Activated CD8-positive, alpha-beta memory T cell treated with anti-CD3 and anti-CD28 coated beads, Interleukin-2, amount 50 U/mL, for 1 hour (primary cell): Measurements from ENCODE around the gene FBXW9.
"Not testable (repeated sequence)": the region's sequence is repeated elsewhere in the genome, so short reads cannot be mapped to it uniquely, and the experiment has no call there.

Experiments
- DNase-seq: peaks from one replicate; pipeline ENCODE4 v3.0.0-alpha.2; 2020; ENCODE audit errors: extremely low read depth

FBXW9 gene

GRCh38 chr19:12715102-12715501, 18.7 kb upstream of the FBXW9 start:
- no peak for DNase-seq

DNA sequence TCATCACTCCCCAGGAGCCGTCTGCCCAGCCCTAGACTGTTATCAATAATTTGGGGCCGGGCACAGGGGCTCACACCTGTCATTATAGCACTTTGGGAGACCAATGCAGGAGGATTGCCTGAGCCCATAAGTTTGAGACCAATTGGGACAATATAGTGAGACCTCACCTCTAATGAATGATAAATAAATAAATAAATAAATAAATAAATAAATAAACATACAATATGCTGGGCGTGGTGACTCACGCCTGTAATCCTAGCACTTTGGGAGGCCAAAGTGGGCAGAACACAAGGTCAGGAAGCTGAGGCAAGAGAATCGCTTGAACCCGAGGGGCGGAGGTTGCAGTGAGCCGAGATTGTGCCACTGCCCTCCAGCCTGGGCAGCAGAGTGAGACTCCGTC, 16.9 kb upstream of the FBXW9 start:
- not testable (repeated sequence) for DNase-seq

- not testable (repeated sequence) for DNase-seq
Measured at GRCh38 chr19:12712077-12712476, 15.6 kb upstream of the FBXW9 start.

DNA sequence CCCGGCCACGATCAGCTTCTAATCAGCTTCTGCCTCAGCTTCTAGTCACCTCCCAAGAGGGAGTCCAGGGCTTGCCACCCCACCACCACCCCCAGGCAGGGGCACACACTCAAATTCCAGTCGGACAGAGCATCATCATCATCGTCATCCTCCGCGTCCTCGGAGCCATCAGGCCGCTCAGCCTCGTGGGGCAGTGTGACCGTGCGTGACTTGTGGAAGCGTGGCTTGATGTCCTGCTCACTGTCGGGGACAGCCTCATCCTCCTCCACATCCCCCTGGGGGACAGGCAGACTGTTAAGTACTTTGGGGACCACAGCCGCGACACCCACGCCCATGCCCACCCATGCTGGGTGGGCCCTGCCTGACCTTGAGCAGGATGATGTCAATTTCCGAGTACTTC, 14.8 kb upstream of the FBXW9 start:
- no peak for DNase-seq

- DNase-seq: no peak
Measured at GRCh38 chr19:12708641-12709040, 12.2 kb upstream of the FBXW9 start.

DNA sequence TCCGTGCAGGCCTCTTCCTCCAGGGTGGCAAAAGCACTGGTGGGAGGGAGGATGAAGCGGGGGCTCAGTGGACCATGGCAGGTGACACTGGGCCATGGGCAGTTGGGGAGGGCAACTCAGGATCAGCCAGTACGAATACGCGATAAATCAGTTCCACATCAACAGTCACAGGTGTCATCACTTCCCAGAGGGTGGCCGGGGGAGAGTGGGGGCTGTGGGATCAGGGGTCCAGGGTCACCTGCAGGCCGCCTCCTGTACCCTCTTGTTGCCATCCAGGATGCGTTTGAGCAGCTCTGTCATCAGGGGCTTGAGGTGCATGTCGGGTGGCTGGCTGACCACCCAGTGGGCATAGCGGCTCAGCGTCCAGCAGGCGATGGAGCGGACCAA, 9.9 kb upstream of the FBXW9 start:
- DNase-seq: no peak

DNA sequence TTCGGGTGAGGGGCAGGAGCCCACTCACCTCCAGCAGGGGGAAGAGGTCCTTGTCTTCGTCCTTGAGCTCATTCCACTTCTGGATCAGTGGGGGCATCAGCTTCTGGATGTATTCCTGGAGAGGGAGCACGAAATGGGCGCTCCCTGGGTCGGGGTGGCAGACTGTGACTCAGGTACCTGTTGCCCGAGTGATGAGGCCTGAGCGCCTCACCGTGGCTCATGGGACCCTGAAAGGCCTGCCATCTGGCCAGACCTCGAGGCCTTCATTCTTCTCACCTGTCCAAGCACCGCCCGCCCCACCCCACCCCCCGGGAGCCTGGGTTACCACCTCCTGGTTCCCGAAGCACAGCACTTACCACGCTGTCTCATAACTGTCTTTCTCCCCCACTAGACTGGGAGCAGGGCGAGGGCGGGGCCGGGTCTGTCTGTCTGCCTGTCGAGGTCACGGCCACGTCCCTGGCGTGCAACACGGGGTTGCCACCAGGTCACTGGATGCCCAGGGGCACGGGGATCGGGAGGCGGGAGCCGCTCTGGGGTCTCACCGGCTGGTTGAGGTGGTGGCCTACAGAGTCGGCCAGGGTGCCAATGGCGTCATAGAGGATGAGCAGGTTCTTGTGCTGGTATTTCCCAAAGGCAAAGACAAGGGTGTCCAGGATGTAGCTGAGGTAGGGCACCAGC, 9.4 kb upstream of the FBXW9 start:
- no peak for DNase-seq

DNA sequence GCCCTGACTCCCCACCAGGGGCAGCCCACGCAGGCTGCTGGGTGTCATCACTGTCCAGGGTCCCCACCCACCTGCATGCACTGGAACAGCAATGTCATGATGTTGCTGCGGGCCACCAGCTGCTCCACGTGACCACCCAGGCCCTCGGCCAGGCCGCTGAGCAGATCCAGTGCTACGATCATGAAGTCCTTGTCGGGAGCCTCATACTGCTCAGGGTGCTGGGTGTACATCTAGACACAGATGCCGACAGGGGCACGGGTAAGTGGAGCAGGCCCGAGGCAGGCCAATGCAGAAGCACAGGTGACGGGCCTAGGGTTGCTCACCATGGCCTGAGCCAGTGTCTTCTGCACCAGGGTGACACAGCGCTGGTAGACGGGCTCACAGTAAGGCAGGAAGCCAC, 8.7 kb upstream of the FBXW9 start:
- no peak for DNase-seq

GRCh38 chr19:12703046-12703445, 6.6 kb upstream of the FBXW9 start:
- no peak for DNase-seq

- no peak for DNase-seq
Measured at GRCh38 chr19:12701596-12702282, 5.3 kb upstream of the FBXW9 start.

DNA sequence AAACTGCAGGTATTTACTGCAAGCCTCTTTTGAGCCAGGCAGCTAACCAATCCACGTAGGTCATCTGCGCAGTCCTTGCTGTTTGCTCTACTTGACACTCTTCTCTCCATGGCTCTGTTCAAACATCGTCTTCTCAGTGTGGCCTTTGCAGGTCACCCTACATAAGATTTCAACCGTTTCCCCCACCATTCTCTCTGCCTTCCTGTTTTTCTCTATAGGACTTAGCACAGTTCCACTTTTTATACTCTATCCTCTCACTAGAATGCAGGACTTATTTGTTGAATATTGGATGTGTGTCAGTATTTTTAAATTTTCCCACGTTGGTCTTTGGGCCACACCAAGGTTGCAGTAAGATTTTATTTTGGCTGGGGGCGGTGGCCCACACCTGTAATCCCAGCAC, 1.7 kb upstream of the FBXW9 start:
- DNase-seq: no peak

DNA sequence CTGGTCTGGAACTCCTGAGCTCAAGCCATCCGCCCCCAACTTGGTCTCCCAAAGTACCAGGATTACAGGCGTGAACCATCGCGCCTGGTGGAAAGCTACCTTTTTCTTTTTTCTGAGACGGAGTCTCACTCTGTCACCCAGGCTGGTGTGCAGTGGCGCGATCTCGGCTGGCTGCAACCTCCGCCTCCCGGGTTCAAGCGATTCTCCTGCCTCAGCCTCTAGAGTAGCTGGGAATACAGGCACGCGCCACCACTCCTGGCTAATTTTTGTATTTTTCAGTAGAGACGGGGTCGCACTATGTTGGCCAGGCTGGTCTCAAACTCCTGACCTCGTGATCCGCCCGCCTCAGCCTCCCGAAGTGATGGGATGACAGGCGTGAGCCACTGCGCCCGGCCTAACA, 994 bp upstream of the FBXW9 start:
- DNase-seq: not testable (repeated sequence)

- no peak for DNase-seq
Measured at GRCh38 chr19:12695997-12696365, 450 bp downstream of the FBXW9 start.

- DNase-seq: no peak
Measured at GRCh38 chr19:12695514-12695913, 917 bp downstream of the FBXW9 start.

- no peak for DNase-seq
Measured at GRCh38 chr19:12695096-12695495, 1.3 kb downstream of the FBXW9 start.

DNA sequence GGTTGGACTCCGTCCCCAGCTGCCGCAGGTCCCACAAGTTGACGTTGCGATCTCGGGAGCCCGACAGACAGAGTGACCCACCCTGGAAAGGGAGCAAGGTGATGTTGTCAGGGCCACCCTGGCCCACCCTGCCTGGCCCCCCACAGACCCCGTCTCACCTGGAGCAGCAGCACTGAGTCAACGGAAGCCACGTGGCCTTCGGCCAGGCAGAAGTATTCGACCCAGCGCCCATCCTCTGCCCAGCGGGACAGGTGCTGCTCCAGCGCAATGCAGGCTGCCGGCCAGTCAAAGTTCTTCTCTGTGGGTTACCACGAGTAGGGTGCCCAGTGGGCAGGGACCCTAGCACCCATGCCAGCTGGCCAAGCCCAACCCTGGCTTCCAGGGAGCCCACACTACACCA, 1.8 kb downstream of the FBXW9 start:
- no peak for DNase-seq

- DNase-seq: no peak
Measured at GRCh38 chr19:12692960-12693359, 3.5 kb downstream of the FBXW9 start.

DNA sequence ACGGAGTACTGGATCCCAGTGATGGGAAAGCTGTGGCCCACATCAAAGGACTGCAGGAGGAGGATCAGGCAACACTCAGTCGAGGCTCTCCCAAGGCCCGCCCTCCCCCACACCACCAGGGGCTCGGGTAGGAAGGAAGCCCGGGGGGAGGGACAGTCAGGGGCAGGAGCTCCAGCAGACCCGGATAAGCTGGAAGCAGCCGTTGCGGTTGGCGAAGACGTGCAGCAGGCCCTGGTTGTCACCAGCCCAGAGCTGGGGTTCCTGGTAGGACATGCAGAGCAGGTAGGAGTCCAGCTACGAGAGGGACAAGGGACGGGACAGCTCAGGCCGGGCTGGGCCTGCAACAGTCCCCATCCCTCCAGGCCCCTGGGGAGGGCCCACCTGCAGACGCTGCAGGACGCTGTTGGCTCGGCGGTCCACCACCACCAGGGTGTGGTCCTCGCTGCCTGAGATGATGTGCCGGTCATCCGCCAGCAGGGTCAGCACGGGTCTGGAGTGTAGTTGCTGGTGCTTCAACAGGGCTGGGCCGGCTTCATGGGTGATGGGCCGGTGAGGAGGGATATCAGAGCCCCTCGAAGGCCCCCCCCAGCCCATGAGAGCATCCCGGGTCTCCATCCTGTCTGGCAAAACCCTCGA, 6.7 kb downstream of the FBXW9 start:
- no peak for DNase-seq

- DNase-seq: no peak
Measured at GRCh38 chr19:12689012-12689411, 7.4 kb downstream of the FBXW9 start.

DNA sequence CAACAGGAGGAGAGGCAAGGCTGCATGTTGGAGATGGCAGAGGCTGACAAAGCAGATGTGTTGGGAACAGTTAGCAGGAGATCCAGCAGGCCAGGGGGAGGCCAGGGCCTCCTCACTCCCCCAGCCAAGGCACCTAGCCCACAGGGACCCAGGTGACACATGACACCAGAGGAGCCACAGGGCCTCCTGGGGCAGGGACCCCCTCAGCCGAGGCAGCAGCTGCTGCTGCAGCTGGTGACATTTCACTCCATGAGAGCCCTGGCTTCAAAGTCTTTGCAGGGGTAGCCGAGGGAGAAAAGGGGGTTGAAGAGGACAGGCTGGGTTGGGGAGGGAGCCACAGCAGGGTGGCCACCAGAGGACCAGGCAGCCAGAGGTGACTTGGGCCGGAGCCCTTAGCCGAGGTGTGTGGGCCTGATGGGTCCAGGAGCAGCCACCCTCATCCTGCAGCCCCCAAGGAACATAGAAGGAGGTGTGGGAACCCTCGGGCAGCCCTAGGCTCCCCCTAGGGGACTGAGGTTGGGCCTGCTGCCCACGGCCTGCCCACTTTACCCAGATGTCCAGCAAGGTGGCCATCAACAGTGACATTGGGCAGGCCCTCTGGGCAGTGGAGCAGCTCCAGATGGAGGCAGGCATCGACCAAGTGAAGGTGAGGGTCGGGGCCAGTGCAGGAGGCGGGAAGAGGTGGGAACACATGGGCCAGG, 8.8 kb downstream of the FBXW9 start, which contains the start of gene GNG14:
GNG14 (plus strand) TSS at position 503 of the 701 bp plus-strand sequence; CDS start at position 554, 51 bp downstream.
- DNase-seq: no peak

GRCh38 chr19:12685831-12686230, 10.6 kb downstream of the FBXW9 start:
- DNase-seq: no peak
